MG63 (cell line): ENCODE data around the gene PTPRM. TPM values are rescaled to one million over a fixed set of nuclear protein-coding genes. Genes with fewer than 3 reads are reported as not detected.
A peak's percentile ranks its signal among the peaks of the same experiment; 100 is the strongest.

Experiments
- DNase-seq: peaks from one replicate; pipeline ENCODE4 v3.0.0-alpha.2; 2020
- H3K27me3 ChIP-seq: fragments of 250-450 bp; sonication (Bioruptor Pico); 2 replicates; pipeline ENCODE4 v1.5.1; 2020; ENCODE audit warnings: mild to moderate bottlenecking, moderate library complexity
- H3K36me3 ChIP-seq: fragments of 250-450 bp; sonication (Bioruptor Pico); 2 replicates; pipeline ENCODE4 v1.5.1; 2020; ENCODE audit warnings: mild to moderate bottlenecking, moderate library complexity
- H3K4me3 ChIP-seq: fragments of 250-450 bp; sonication (Bioruptor Pico); 2 replicates; pipeline ENCODE4 v1.5.1; 2020; ENCODE audit warnings: mild to moderate bottlenecking, moderate library complexity
- H3K9me3 ChIP-seq: fragments of 250-450 bp; sonication (Bioruptor Pico); 2 replicates; pipeline ENCODE4 v1.5.1; 2020; ENCODE audit warnings: mild to moderate bottlenecking, moderate library complexity
- total RNA-seq: library from RNA; depleted of rRNA; stranded (reverse); fragments of >200 nt; shearing (Covaris generic); gene quantifications from 2 replicates; pipeline ENCODE4 v1.2.3, GENCODE V29; 2014; ENCODE audit warnings: low replicate concordance

Gene PTPRM
- total RNA-seq, 1 experiment from 2014 or later = 13.2 TPM

GRCh38 chr18:7632152-7633098 lies 65.3 kb downstream of the PTPRM start:
- DNase-seq = no peak
- Histone ChIP-seq H3K27me3 (no peaks in the 10 kb centered on the region), H3K9me3 (no peaks in the 10 kb centered on the region), H3K4me3 (no peak overlapping the region), H3K36me3 (no peaks in the 10 kb centered on the region)

- DNase-seq = no peak
- H3K27me3 ChIP-seq = no peaks in the 10 kb centered on the region
- H3K9me3 ChIP-seq = no peaks in the 10 kb centered on the region
These were observed 66.1 kb downstream of the PTPRM start for GRCh38 chr18:7633171-7633570.

GRCh38 chr18:7635948-7636347 lies 68.8 kb downstream of the PTPRM start:
- no peaks in the 10 kb centered on the region for H3K9me3 ChIP-seq
- DNase-seq = no peak
- no peak overlapping the region for H3K4me3 ChIP-seq
- no peaks in the 10 kb centered on the region for H3K36me3 ChIP-seq
- no peaks in the 10 kb centered on the region for H3K27me3 ChIP-seq

More at GRCh38 chr18:7633171-7633570, 66.1 kb downstream of the PTPRM start:
- no peaks in the 10 kb centered on the region for H3K36me3 ChIP-seq
- H3K4me3 ChIP-seq = no peak overlapping the region

GRCh38 chr18:7637269-7637668 lies 70.2 kb downstream of the PTPRM start:
- Histone ChIP-seq H3K27me3 (no peaks in the 10 kb centered on the region), H3K9me3 (no peaks in the 10 kb centered on the region), H3K4me3 (no peak overlapping the region), H3K36me3 (no peaks in the 10 kb centered on the region)
- DNase-seq = peak; percentile 15

GRCh38 chr18:7638321-7638720 lies 71.2 kb downstream of the PTPRM start:
- Histone ChIP-seq H3K27me3 (no peaks in the 10 kb centered on the region), H3K36me3 (no peaks in the 10 kb centered on the region), H3K4me3 (no peak overlapping the region), H3K9me3 (no peaks in the 10 kb centered on the region)
- no peak for DNase-seq

- no peaks in the 10 kb centered on the region for H3K27me3 ChIP-seq
- H3K4me3 ChIP-seq = no peak overlapping the region
- no peaks in the 10 kb centered on the region for H3K9me3 ChIP-seq
- H3K36me3 ChIP-seq = no peaks in the 10 kb centered on the region
- DNase-seq = no peak
These were observed 74.7 kb downstream of the PTPRM start for GRCh38 chr18:7641813-7642212.

- Histone ChIP-seq H3K27me3 (no peaks in the 10 kb centered on the region), H3K36me3 (no peaks in the 10 kb centered on the region), H3K9me3 (no peaks in the 10 kb centered on the region), H3K4me3 (no peak overlapping the region)
- DNase-seq = no peak
These were observed 75.3 kb downstream of the PTPRM start for GRCh38 chr18:7642331-7642890.

- Histone ChIP-seq H3K36me3 (no peaks in the 10 kb centered on the region), H3K9me3 (no peaks in the 10 kb centered on the region)
- DNase-seq = peak; percentile 24
These were observed 78.6 kb downstream of the PTPRM start for GRCh38 chr18:7645756-7646155.

GRCh38 chr18:7646174-7646886 lies 79.2 kb downstream of the PTPRM start:
- Histone ChIP-seq H3K36me3 (no peaks in the 10 kb centered on the region), H3K27me3 (no peaks in the 10 kb centered on the region), H3K9me3 (no peaks in the 10 kb centered on the region), H3K4me3 (no peak overlapping the region)
- DNase-seq = no peak

More at GRCh38 chr18:7645756-7646155, 78.6 kb downstream of the PTPRM start:
- Histone ChIP-seq H3K4me3 (no peak overlapping the region), H3K27me3 (no peaks in the 10 kb centered on the region)

- H3K9me3 ChIP-seq = no peaks in the 10 kb centered on the region
- H3K36me3 ChIP-seq = no peaks in the 10 kb centered on the region
- no peak overlapping the region for H3K4me3 ChIP-seq
- no peaks in the 10 kb centered on the region for H3K27me3 ChIP-seq
- no peak for DNase-seq
These were observed 80.4 kb downstream of the PTPRM start for GRCh38 chr18:7647500-7647899.

- H3K4me3 ChIP-seq = no peak overlapping the region
- no peaks in the 10 kb centered on the region for H3K9me3 ChIP-seq
- no peaks in the 10 kb centered on the region for H3K27me3 ChIP-seq
- H3K36me3 ChIP-seq = no peaks in the 10 kb centered on the region
- DNase-seq = no peak
These were observed 89.9 kb downstream of the PTPRM start for GRCh38 chr18:7657050-7657449.

- Histone ChIP-seq H3K27me3 (no peaks in the 10 kb centered on the region), H3K9me3 (no peaks in the 10 kb centered on the region), H3K4me3 (no peak overlapping the region), H3K36me3 (no peaks in the 10 kb centered on the region)
- DNase-seq = no peak
These were observed 90.8 kb downstream of the PTPRM start for GRCh38 chr18:7657937-7658336.

- no peaks in the 10 kb centered on the region for H3K36me3 ChIP-seq
- H3K27me3 ChIP-seq = no peaks in the 10 kb centered on the region
- no peaks in the 10 kb centered on the region for H3K9me3 ChIP-seq
- no peak overlapping the region for H3K4me3 ChIP-seq
- no peak for DNase-seq
These were observed 91.6 kb downstream of the PTPRM start for GRCh38 chr18:7658701-7659100.

GRCh38 chr18:7661207-7661606 lies 94.1 kb downstream of the PTPRM start:
- Histone ChIP-seq H3K36me3 (no peaks in the 10 kb centered on the region), H3K9me3 (no peaks in the 10 kb centered on the region), H3K27me3 (no peaks in the 10 kb centered on the region), H3K4me3 (no peak overlapping the region)
- DNase-seq = no peak

GRCh38 chr18:7662866-7663265 lies 95.8 kb downstream of the PTPRM start:
- H3K9me3 ChIP-seq = no peaks in the 10 kb centered on the region
- no peaks in the 10 kb centered on the region for H3K36me3 ChIP-seq
- DNase-seq = no peak
- no peak overlapping the region for H3K4me3 ChIP-seq
- no peaks in the 10 kb centered on the region for H3K27me3 ChIP-seq

GRCh38 chr18:7663366-7664312 lies 96.5 kb downstream of the PTPRM start:
- no peak for DNase-seq
- H3K36me3 ChIP-seq = no peaks in the 10 kb centered on the region
- H3K9me3 ChIP-seq = no peaks in the 10 kb centered on the region
- H3K4me3 ChIP-seq = no peak overlapping the region
- no peaks in the 10 kb centered on the region for H3K27me3 ChIP-seq
